NCI-H524 treated with DMSO at 0.1 percent for 48 hours (cell line): ENCODE measurements around the gene ALDH3B2.
"Not testable (repeated sequence)": the region's sequence is repeated elsewhere in the genome, so short reads cannot be mapped to it uniquely, and the experiment has no call there.

Source experiments
- DNase-seq: peaks from one replicate; lab custom pipeline; 2025; lab: John Stamatoyannopoulos, UW

ALDH3B2 gene

DNA sequence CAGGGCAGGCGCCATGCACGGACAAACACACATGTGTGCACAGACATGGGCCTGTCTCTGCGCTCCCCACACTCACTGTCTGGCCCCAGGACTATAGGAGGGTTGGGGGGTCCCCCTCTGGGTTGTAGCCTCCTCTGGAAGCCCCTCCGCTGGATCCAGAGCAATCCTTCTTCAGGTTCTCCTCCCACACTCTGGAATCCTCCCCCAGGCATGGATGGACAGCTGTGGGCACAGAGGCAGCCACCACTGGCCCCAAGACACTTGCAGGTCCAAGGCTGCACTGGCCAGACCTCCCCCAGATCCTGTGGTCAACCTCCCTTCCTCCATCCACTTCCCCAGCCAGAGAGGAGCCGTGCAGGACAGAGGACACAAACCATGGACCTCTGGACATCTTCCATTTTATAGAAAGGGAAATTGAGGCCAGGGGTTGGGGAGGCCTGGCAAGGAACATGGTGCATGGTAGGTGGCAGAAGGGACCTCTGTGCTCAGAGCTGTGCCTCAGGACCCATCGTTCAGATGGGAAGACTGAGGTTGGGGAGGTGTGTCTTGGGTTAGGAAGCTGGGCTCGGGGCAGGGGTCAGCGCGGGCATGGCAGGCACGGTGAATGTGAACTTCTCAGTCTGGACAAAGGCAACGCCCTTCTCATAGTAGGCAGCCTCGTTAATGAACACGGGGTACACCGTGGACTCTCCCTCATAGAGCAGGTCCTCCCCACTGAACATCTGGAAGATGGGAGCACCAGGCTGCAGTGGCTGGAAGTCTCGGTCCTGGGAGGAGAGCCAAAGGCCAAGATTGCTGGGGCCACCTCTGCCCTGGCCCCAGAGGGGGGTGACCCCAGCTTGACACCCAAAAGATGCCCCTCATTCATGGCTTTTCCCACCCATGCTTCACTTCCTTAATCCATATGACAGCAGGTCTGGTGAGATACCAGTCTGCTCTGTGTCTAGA is 32.0 kb downstream of the ALDH3B2 start:
- no peak for DNase-seq

DNA sequence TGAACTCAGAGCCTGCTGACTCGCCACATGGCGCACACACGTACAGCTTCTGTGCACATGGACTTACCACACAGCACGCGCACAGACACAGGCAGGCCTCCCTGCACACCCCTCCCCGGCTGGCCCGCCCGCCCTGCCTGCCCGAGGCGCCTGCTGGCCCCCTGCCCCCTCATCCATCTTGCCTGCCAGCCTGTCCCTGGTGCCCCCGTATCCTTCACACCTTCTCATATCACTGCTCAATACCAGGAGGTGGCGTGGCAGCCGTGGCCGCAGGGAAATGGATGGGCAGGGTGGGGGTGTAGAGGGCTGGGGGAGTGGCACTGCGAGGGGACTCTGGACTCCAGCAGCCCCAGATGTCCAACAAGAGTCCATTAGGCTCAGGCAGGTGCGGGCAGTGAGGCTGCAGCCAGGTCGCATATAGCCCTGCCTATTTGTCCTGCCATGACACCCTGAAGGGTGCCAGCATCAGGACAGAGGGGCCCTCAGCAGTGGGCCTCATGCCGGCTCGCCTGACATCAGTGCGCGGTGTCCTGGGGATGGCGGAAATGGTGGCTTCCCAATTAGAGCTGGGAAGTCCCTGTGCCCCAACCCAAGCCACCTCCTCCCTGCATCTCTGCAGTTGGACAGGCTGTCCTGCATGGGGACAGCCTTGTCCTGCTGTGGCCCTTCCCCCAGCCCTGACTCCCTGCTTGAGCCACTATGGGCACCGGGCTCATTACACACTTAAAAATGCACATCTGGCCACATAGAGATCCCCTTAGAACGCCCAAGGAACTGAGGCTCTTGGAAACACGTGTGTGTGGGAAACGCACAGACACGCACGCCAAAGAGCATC is 32.9 kb downstream of the ALDH3B2 start:
- DNase-seq = no peak

DNA sequence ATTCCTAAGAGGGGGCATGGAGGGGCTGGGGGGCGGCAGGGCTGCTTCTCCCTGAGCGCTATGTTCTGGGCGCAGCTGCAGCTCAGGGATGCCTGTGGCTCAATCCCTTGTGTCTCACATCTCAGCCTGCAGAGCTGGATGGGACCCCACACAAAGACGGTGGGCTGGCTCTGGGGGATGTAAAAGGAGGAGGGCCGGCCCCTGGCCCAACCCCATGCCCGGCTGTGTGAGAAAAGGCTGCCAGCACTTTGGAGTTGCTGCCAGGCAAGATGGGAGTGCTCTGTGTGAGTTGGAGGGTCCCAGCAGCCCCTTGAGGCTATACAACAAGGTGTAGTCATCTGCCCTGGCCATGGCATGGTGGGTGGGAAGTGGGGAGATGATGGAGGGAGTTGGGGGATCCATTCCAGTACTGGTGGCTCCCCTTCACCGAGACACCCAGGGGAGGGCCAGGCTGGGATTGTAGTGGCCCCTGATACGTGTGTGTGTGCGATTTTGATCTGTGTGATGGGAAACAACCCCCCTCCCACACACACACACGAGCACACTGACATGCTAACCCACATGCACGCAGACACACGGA is 33.6 kb downstream of the ALDH3B2 start:
- DNase-seq = no peak

DNA sequence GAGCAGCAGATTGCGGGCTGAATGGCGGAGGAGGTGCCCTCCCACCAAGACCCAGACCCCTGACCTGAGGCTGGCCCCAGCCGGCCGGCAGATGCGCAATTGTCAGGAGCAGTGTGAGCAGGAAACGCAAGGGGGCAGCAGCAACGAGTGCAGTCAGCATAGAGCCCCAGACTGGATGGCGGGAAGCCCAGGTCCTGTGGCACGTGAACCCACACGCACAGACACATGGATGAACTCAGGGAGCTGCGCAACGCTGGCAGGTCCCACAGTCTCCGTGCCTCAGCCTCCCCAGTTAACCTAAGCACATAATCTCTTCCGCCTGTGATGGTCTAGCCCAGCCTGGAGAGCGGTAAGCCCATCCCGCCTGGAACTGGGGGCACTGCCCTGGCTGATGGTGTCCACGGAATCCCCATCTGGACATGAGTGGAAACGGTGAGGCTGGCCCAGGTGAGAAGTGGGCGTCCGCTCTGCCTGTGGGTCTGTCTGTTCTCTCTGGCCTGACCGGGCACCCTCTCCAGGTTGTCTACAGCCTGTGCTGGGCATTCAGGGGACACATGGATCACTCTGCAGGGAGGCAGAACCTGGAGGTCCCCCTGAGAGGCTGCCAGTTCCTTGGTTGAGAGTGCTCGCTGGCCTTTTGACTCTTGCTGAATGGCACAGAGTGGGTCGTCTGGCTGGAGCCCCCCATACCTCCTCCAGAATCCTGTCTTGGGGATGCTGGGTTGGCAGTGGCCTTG is 34.2 kb downstream of the ALDH3B2 start:
- no peak for DNase-seq

DNA sequence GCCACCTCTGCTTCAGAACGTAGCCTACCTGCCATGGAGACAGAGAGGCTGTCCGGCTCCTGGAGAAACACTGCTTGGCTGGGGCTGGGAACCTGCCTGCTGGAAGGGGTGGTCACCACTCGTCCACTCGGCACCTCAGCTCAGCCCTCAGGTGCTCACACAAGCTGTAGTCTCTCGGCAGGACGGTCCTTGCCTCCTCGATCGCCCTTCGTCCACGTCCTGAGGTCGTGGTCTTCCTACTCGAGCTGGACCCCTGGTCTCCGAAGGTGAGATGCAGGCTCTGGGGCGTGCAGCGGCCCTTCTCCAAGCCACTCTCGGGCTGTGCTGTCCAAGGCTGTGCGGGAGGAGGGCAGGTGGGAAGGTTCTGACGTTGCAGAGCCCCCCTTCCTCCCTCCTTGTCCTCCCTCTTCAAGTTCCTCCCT is 35.0 kb downstream of the ALDH3B2 start, which contains the start of gene TBX10:
Gene TBX10 (minus strand): TSS at position 326 of the 422 bp plus-strand sequence. CDS start 291 bp downstream, at position 35.
- DNase-seq = no peak

DNA sequence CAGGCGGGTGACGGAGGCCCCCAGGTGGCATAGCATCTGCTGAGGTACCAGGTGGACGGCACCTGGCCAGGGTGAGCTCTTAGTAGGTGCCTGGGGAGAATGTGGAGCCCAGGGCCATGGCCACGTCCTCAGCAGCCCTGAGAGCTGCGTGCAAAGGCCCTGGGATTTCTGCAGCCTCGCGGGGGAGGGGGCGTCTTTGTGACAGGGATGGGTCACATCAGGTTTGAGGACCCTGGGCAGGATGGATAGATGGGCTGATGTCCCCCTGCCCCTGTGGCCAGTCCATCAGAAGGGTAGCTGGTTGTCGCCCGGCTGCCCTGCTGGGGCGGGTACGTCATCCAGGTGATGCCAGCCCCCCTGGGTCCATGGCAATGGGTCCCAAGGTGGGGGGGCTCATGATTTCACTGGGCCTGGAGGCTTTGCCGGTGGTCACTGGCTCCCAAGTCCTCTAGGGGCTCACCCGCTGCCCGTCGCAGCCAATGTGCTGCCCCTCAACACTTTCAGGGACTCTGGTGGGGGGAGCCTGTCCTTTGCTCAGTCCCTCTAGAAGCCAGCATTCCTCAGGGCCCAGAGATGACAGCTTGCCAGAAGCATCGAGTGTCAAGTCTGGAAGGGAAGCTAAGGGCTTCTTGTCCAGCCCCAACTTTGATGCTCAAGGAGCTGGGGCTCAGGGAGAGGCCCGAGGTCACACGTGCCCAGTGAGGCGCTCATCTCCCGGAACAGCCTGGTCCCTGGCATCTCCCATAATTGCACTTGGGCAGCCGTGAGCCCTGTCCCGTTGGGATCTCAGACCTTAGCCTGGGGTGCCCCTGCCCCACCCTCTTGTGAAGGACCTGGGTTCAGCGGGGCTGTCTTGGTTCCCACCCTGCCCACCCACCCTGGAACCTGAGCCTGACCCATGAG is 35.6 kb downstream of the ALDH3B2 start:
- DNase-seq = no peak

DNA sequence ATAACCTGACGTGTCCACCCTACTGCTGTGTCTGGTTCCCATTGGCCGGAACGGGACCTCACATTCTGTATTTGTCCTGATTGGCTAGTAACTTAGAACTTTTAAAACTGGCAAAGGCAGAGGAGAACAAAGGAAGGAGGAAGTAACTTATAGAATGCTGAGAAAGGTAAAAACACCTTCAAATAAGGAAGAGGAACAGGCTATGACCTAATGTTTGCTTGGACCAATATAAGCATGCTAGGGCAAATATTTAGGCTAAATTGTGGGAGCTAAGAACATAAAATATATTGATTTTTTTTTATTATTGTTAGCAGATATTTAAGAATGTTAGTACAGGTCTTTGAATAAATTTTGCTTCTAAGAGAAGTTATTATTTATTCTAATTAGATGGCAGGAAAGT is 37.0 kb downstream of the ALDH3B2 start:
- DNase-seq = not testable (repeated sequence)

DNA sequence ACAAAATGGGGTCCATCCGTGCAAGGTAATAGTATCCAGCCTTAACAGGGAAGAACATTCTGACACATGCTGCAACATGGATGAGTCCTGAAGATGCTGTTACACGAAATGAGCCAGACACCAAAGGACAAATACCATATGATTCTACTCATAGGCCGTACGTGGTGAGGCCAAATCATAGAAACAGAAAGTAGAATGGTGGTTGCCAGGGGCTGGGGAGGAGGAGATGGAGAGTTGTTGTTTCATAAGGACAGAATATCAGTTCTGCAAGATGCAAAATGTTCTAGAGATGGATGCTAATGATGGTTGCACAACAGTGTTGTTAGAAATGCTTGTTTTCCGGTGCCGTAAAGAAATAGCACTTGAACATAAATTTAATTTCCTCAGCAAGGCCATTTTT is 37.5 kb downstream of the ALDH3B2 start:
- DNase-seq = no peak

DNA sequence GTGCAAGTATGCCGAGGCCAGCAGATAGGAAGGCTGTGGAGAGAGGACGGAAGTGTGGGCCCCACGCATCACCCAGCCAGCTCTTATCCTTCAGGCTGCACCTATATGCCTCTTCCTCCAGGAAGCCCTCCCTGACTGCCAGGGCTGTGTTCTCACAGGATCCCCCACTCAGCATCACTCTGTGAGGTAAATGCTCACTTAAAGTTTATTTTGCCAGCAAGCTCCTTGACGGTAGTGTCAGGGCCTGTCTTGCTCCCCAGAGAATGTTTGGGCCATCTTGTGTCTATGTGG is 39.2 kb downstream of the ALDH3B2 start:
- no peak for DNase-seq

DNA sequence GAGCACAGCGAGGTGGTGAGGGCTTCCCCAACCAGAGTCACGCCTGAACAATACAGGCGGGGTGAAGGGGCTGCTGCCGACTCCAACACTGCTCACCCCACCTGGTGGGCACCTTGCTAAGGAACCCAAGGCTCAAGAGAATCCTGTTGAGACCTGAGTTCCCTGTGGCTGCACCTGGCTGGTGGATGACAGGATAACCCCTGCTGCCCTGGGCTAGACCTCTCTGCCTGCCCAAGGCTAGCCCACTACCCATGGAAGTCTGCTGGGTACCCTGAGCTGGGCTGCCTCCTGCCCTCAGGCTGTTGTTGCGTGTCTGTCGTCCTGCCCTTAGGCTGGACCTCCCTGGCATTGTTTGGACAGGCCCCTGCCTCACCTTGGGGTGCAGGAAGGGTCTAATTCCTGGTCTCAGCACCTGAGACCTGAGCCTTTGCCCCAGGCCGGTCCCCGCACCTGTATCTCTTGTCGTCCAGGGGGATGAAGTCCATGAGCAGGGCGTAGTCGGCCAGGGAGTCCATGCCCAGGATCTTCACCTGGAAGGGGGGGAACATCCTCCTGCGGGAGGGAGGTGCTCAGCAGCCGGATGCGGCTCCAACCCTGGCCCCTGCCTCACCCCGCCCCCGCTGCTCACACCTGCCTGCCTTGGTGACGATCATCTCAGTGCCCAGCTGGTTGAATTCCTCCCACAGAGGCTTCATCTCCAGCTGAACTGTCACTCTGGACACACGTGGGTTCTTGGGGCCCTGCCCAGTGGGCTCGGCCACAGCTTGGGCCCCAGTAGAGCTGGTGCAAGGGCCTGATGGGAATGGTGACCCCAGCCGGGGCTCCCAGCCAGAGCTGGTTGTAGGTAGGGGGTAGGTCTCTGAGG is 39.8 kb downstream of the ALDH3B2 start:
- no peak for DNase-seq

DNA sequence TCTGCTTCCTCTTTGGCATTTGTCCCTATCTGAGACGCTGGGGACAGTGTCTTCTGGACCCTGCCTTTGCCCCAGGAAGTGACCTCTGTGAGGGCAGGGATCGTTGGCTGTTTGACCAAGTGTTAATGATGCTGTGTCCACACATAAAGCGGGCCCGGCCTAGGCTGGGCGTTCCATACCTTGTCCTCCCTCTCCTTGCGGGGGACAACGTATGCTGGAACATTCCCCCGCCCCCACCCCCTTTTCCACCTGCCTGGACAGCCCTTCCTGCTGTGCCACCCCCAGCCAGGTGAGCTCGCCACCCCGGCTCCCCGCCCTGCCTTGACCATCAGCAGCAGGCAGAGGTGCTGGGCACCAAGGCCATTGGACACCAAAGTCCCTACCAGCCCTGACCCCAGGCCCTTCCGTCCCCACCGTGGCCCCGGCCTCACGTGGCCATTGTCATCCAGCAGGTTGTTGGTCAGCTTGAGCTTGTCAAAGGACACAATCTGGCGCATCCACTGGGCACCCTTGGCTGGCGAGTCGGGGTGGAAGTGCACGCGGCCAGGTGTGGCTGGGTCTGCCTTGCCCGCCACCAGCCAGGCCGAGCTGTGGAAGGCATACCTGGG is 40.6 kb downstream of the ALDH3B2 start:
- DNase-seq = no peak

DNA sequence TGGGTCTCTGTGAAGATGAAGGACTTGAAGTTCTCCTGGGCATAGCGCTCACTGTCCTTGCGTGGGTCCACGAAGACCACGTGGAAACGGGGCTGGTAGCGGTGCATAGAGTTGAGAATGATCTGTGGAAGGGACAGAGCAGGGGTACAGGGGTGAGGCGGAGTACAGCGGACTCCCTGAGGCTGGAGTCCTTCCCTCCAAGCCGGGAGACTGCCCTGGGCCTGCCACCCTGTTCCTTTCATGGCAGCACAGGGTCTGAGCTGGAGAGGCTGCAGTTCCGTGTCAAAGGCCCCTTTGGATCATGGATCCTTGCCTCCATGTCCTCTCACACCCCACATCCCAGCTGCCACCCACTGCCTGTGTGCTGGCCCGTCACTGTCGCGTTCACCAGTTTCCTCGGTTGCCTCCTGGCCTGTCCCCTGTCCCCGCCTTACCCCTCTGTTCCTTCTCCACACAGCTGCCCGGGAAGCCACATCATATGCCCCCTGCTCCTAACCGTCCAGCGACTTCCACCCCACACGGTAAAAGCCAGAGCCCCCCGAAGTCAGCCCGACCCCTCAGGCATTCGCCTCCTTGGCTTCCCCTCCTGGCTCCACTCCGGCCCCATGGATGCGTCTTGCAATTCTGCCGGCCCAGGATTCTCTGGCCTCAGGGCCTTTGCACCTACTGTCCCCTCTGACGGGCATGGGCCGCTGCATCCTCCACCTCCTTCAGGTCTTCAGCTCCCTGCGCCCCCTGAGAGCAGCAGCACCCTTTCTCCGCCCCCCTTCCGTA is 41.3 kb downstream of the ALDH3B2 start:
- DNase-seq = no peak

DNA sequence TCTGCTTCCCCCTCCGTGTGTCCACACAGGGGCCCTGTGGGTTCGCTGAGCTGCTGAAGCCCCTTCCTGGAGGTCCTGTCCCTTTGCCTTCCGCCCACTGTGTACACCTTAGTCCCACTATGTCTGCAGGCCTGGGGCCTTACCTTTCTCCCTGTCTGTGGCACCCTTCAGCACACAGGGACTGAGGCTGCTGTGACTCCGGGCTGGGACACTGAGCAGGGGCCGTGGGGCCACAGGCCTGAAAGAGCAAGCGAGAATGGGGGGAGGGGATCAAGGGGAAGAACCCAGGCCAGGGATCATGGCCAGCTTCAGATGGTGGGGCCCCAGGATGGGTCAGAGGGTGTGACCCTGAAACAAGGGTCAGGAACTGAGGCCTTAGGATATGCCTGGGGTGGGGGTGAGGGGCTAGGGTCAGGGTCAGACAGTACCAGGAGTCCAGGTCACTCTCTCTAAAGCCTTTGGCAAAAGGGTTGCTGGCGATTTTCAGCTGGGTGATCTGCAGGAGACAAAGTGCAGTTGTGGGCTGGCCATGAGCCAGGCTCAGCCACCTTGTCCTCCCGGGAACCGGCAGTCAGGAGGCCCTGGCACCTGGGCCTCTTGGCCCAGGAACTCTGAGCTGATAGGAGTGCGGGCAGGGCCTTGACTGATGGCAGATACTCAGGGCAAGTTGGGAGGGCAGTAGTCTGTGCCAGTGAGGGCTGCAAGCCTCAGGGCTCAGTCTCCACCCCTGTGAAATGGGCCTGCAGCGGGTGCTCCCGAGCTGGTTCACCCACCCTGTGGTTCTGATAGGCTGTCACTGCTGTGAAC is 42.0 kb downstream of the ALDH3B2 start:
- DNase-seq = no peak

DNA sequence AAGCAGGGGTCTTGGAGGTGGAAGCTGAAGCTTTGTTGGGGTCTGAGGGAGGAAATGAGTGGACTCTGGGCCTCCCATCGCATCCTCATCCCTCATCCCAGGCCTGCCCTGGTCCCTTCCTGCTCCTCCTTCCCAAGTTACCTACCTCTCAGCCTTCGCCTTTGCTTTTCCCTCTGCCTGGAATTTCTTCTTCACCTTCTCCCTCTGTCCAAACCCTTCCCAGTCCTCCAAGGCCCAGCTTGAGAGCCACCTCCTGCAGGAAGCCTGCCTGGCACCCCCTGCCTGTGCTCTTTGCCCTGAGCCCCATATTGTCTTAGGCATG is 42.6 kb downstream of the ALDH3B2 start:
- DNase-seq = no peak

DNA sequence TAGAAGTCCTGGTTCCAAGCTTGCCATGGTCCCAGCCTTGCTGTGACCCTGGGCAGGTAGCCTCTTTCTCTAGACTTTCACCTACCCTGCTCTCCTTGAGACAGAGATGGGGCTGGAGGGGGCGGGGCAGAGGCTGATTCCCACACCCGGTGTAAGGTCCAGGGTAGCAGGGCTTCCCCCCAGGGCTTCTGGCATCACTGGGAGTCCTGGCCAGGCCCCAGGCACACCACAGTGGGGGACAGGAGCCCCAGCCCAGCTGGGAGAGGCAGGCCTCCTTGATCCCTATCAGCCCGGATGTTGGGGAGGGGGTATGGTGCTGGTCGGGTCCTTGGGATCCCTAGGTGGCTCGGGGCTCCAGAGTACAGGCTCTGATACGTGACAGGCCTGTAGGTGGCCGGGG is 43.0 kb downstream of the ALDH3B2 start:
- no peak for DNase-seq

DNA sequence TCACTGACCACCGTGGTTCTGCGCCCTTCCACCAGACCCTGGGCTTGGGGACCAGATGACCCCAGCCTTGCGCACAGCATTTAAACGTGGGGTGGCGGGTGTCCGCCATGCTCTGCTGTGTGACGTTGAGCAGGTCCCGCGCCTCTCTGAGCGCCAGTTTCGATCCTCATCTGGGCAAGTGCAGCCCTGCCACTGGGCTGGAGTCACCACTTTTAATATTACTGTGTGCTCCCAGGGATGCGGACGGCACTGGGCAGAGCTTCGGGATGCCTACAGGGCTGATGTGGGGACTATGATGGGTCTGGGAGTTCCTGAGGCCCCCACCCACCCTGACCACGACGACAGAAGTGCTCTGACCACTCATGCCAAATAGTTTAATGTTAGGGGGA is 43.5 kb downstream of the ALDH3B2 start:
- no peak for DNase-seq

DNA sequence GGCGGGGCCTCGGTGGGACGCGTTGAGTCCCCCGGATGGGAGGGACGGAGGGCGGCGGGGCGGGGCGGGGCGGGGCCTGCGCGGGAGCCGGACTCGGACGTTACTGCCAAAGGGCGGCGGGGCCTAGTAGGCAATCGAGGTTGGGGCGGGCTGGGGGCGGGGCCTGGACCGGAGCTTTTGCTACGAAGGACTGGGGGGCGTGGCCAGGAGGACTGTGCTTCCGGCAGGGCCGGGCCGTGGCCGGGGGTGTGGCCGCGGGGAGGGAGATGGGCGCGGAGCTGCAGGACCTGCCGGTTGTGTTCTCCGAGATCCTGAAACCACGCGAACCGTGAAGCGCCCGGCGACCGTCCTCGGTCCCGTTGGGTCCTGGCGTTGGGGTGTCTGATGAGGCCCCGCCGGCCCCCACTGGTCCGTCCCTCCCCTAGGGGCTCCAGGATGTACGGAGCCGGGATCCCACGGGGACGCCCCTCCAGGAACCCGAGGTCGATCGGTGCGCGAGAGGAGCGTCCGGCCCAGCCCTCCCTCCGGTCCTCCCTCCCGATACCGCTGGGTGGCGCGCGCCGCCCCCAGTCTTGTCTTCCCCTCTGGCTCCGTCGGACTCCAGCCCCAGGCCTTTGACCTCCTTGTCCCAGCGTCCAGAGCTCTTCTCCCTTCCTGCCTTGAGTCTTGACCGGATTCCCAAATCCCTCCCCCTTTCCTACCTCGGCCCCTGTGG is 44.0 kb downstream of the ALDH3B2 start:
- peak; percentile 63 for DNase-seq
